HepG2 (cell line): Measurements from ENCODE around the gene TNS1. TPM values are rescaled to one million over a fixed set of nuclear protein-coding genes. Genes with fewer than 3 reads are reported as not detected.

Experiments
- ATAC-seq: fragments of 200-7000 bp; cut with Tn5 transposase; 3 replicates; pipeline ENCODE4 v1.9.1; 2020; ENCODE audit warnings: mild to moderate bottlenecking, moderate library complexity
- BruUV-seq: library from RNA; stranded (reverse); fragments of 400-500 nt; replicated peaks from 2 replicates; lab custom pipeline; 2021; lab: Mats Ljungman, UMichigan
- CTCF ChIA-PET: fragments of 300-600 bp; formaldehyde crosslinking; extraction: SDS; loops from one replicate; lab custom pipeline; 2021; ENCODE audit warnings: low total read pairs, inconsistent platforms, low intra/inter-chr PET ratio; lab: Yijun Ruan, JAX
- POLR2A ChIA-PET: fragments of 350-600 bp; sonication (Branson Sonifier 250); formaldehyde crosslinking; loops from one replicate; lab custom pipeline; 2020; ENCODE audit warnings: antibody characterized with exemption, inconsistent platforms; lab: Yijun Ruan, JAX
- DNase-seq: peaks from one replicate; pipeline ENCODE4 v3.0.0-alpha.2; 2015; ENCODE audit warnings: low spot score
- FAIRE-seq: peaks from 3 replicates; lab custom pipeline; 2011; peaks lifted over from hg19 to GRCh38; lab: Jason Lieb, UNC
- H2AFZ ChIP-seq: one replicate; pipeline ENCODE4 v1.6.1; 2011; ENCODE audit warnings: low read length, inconsistent platforms
- H3K27ac ChIP-seq: fragments of 300-600 bp; 3 replicates; pipeline ENCODE4 v1.8.0; 2011; ENCODE audit warnings: mixed run types, mild to moderate bottlenecking, mixed read lengths, low read length, inconsistent platforms; ENCODE audit not compliant: insufficient read depth; ENCODE audit errors: extremely low read length
- H3K27me3 ChIP-seq, 2 experiments: fragments of 200-600 bp in 1 of 2; 2 replicates in 1 of 2; 3 replicates in 1 of 2; pipeline versions ENCODE4 v1.6.0 to v1.8.0; 2011; ENCODE audit warnings: low read length in 2 of 2, mild to moderate bottlenecking in 2 of 2, moderate library complexity in 2 of 2, inconsistent platforms in 1 of 2; ENCODE audit not compliant: insufficient read depth in 2 of 2, control insufficient read depth in 1 of 2
- H3K36me3 ChIP-seq, 2 experiments: fragments of 200-600 bp in 1 of 2; replicated peaks in 1 of 2; 2 replicates in 1 of 2; 3 replicates in 1 of 2; pipeline versions ENCODE4 v1.5.1 to v1.8.0; 2011; ENCODE audit warnings: low read length in 2 of 2, inconsistent platforms in 1 of 2; ENCODE audit not compliant: insufficient read depth in 2 of 2, control insufficient read depth in 1 of 2
- H3K4me1 ChIP-seq: 2 replicates; pipeline ENCODE4 v1.5.1; 2012; ENCODE audit warnings: low read length, inconsistent platforms; ENCODE audit not compliant: insufficient read depth
- H3K4me2 ChIP-seq: 2 replicates; pipeline ENCODE4 v1.6.0; 2011; ENCODE audit warnings: low read depth, low read length, inconsistent platforms
- H3K4me3 ChIP-seq, 3 experiments: fragments of 200-600 bp in 1 of 3; sonication (generic), shearing (Covaris generic) in 1 of 3; replicated peaks in 1 of 3; 2 replicates each; pipeline ENCODE4 v1.5.1; 2011 to 2016; ENCODE audit warnings: low read length in 3 of 3, inconsistent platforms in 2 of 3, low read depth in 2 of 3, mild to moderate bottlenecking in 2 of 3, control low read depth in 1 of 3, mixed read lengths in 1 of 3; ENCODE audit not compliant: insufficient read depth in 1 of 3
- H3K79me2 ChIP-seq: one replicate; pipeline ENCODE4 v1.6.1; 2011; ENCODE audit warnings: low read length, inconsistent platforms; ENCODE audit not compliant: insufficient read depth
- H3K9ac ChIP-seq: 2 replicates; pipeline ENCODE4 v1.6.0; 2011; ENCODE audit warnings: mild to moderate bottlenecking, low read depth, low read length, inconsistent platforms; ENCODE audit not compliant: insufficient read depth
- H3K9me3 ChIP-seq: 2 replicates; pipeline ENCODE4 v1.5.1; 2012; ENCODE audit warnings: mild to moderate bottlenecking, low read length
- H4K20me1 ChIP-seq: 2 replicates; pipeline ENCODE4 v1.6.0; 2011; ENCODE audit warnings: inconsistent platforms, mild to moderate bottlenecking, low read length, moderate library complexity; ENCODE audit not compliant: insufficient read depth
- ATF4 ChIP-seq, 2 experiments: fragments of 450-650 bp in 1 of 2; sonication (generic) in 1 of 2; formaldehyde crosslinking; IDR thresholded peaks; 2 replicates each; pipeline versions ENCODE4 v1.5.0 to v1.8.0; 2020 to 2022; ENCODE audit warnings: mild to moderate bottlenecking in 1 of 2, missing genetic modification reagents in 1 of 2
- ATRX ChIP-seq: sonication (generic); formaldehyde crosslinking; IDR thresholded peaks from 2 replicates; pipeline ENCODE4 v1.4.0; 2020; ENCODE audit warnings: missing genetic modification reagents, borderline replicate concordance
- DZIP1 ChIP-seq: sonication (generic); formaldehyde crosslinking; IDR thresholded peaks from 2 replicates; pipeline ENCODE4 v1.5.0; 2020; ENCODE audit warnings: mild to moderate bottlenecking, missing genetic modification reagents
- ERF ChIP-seq: IDR thresholded peaks from 2 replicates; pipeline ENCODE4 v1.6.1; 2018; ENCODE audit warnings: missing biosample characterization, missing genetic modification reagents
- FOSL2 ChIP-seq: sonication (generic); formaldehyde crosslinking; IDR thresholded peaks from 2 replicates; pipeline ENCODE4 v1.4.0; 2020; ENCODE audit warnings: missing genetic modification reagents
- HNF4G ChIP-seq, 2 experiments: sonication (generic) in 1 of 2; formaldehyde crosslinking in 1 of 2; IDR thresholded peaks; 2 replicates each; pipeline versions ENCODE4 v1.4.0 to v1.6.1; 2011 to 2020; ENCODE audit warnings: borderline replicate concordance in 2 of 2, low read depth in 2 of 2, mild to moderate bottlenecking in 2 of 2, low read length in 1 of 2, missing genetic modification reagents in 1 of 2, moderate library complexity in 1 of 2
- RBM22 ChIP-seq: fragments of 200-400 bp; formaldehyde crosslinking; optimal IDR thresholded peaks from 2 replicates; pipeline ENCODE3; 2017; ENCODE audit warnings: mild to moderate bottlenecking, low read length, moderate library complexity
- ZNF251 ChIP-seq: sonication (generic); formaldehyde crosslinking; IDR thresholded peaks from 2 replicates; pipeline ENCODE4 v1.9.0; 2021; ENCODE audit warnings: mild to moderate bottlenecking, missing genetic modification reagents
- ZNF264 ChIP-seq: sonication (generic); formaldehyde crosslinking; IDR thresholded peaks from 2 replicates; pipeline ENCODE4 v1.4.0; 2020; ENCODE audit warnings: missing genetic modification reagents
- ZNF83 ChIP-seq: sonication (generic); formaldehyde crosslinking; IDR thresholded peaks from 2 replicates; pipeline ENCODE4 v1.4.0; 2020; ENCODE audit warnings: missing genetic modification reagents, mild to moderate bottlenecking, borderline replicate concordance
- WGBS: methylation state at CpG from one replicate; pipeline ENCODE4 v1.1.6; 2017; ENCODE audit warnings: low lambda C conversion rate; 5-methylcytosine and 5-hydroxymethylcytosine counted together
- in situ Hi-C: cut with HindIII; loops from 2 replicates; pipeline ENCODE4 v1.10.0; 2017; ENCODE audit warnings: low pct_unique_long_range_greater_than_20kb; ENCODE audit not compliant: extremely low pct_ligation_motif_present
- intact Hi-C: fragments of 100-400 bp; cut with micrococcal nuclease; formaldehyde crosslinking; loops from one replicate; pipeline ENCODE4 v1.10.0; 2022; ENCODE audit not compliant: unreplicated experiment
- polyA plus RNA-seq, 8 experiments: library from polyadenylated mRNA; depleted of rRNA in 3 of 8; stranded (reverse) in 7 of 8; unstranded in 1 of 8; fragments of >200 nt; fragmentation: Illumina TruSeq in 4 of 8; extraction: Trizol in 4 of 8; gene quantifications; 2 replicates each; pipeline versions ENCODE4 v1.2.1 to v1.2.3, GENCODE V29; 2011 to 2016; ENCODE audit warnings: low read depth in 4 of 8, missing spikeins in 1 of 8, mixed read lengths in 1 of 8; ENCODE audit not compliant: insufficient read depth in 1 of 8
- total RNA-seq, 5 experiments: library from RNA; depleted of rRNA; stranded (reverse); fragments of >200 nt; fragmentation: Illumina TruSeq; extraction: Trizol; gene quantifications; 2 replicates each; pipeline ENCODE4 v1.2.3, GENCODE V29; 2016; ENCODE audit warnings: low read depth in 1 of 5
- TF ChIP-seq, protein P1 (sequence below): IDR thresholded peaks from 2 replicates; pipeline ENCODE4 v1.6.1; 2016; ENCODE audit warnings: low read depth, missing genetic modification reagents, missing compliant biosample characterization
- TF ChIP-seq, protein P2 (sequence below): sonication (generic); formaldehyde crosslinking; IDR thresholded peaks from 2 replicates; pipeline ENCODE4 v1.4.0; 2020; ENCODE audit warnings: mild to moderate bottlenecking, missing genetic modification reagents

TNS1 gene
- total and polyA plus RNA-seq, 2 of the 13 experiments (the other 11 are each of a cell fraction or from before 2014, with no cell fraction given) = 1.9 to 118 TPM

DNA sequence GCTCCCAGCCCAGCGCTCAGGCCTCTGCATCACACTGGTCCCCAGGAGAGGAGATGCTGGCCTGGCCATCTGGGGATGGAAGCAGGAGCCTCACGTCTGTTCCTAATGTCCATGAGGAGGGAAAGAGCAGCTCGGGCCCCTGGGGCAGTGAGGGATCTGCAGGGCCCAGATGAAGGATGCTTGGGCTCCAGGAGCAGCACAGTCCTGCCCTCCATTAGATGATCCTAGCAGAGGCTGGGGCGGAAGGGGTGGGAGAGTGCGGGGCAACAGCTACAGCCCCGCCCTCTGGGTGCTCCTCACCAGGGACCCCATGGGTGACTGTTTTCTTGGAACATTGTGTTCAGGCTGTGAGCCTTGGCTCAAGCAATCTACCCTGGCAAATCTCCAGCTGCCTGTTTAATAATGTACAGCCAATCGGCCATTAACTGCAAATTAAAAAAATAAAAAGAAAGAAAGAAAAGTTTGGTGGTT, 49.7 kb downstream of the TNS1 start:
- ATAC-seq = no peak
- Histone ChIP-seq H3K79me2 (no peaks in the 10 kb centered on the region), H3K36me3 (no peaks in the 10 kb centered on the region), H3K4me1 (peaks cover 16% of the 10 kb centered on the region), H4K20me1 (no peaks in the 10 kb centered on the region), H3K27ac (no peak overlapping the region), H3K4me3 (no peak overlapping the region), H3K27me3 (peaks cover 6 to 78% of the 10 kb centered on the region in 2 experiments; a peak in 4 of 5 replicates), H3K4me2 (no peak overlapping the region), H3K9ac (no peak overlapping the region), H3K9me3 (no peaks in the 10 kb centered on the region), H2AFZ (no peak overlapping the region)
- ChIA-PET POLR2A (no interaction called here), CTCF (no interaction called here)
- BruUV-seq = no TSS peak
- in situ Hi-C loops = no loop called here
- 32% methylated on average over 7 of the region's 7 CpGs for WGBS
- intact Hi-C loops = no loop called here
- FAIRE-seq = no peak
- DNase-seq = no peak
- TF ChIP-seq RBM22 (no peak), FOSL2 (CRISPR knock-in tag) (no peak), DZIP1 (no peak), HNF4G (IDR thresholded peaks at IDR 0.05; ENCODE audit: borderline replicate concordance, low read depth, low read length) (no peak), HNF4G (CRISPR knock-in tag; IDR thresholded peaks at IDR 0.05; ENCODE audit: borderline replicate concordance, low read depth) (no peak), ZNF251 (CRISPR knock-in tag) (no peak), ZNF83 (CRISPR knock-in tag) (no peak), ZNF264 (CRISPR knock-in tag) (no peak), ERF (CRISPR knock-in tag) (no peak), ATRX (CRISPR knock-in tag) (no peak), ATF4 (CRISPR knock-in tag; IDR thresholded peaks at IDR 0.05) (no peak)
- TF ChIP-seq, protein P1, sequence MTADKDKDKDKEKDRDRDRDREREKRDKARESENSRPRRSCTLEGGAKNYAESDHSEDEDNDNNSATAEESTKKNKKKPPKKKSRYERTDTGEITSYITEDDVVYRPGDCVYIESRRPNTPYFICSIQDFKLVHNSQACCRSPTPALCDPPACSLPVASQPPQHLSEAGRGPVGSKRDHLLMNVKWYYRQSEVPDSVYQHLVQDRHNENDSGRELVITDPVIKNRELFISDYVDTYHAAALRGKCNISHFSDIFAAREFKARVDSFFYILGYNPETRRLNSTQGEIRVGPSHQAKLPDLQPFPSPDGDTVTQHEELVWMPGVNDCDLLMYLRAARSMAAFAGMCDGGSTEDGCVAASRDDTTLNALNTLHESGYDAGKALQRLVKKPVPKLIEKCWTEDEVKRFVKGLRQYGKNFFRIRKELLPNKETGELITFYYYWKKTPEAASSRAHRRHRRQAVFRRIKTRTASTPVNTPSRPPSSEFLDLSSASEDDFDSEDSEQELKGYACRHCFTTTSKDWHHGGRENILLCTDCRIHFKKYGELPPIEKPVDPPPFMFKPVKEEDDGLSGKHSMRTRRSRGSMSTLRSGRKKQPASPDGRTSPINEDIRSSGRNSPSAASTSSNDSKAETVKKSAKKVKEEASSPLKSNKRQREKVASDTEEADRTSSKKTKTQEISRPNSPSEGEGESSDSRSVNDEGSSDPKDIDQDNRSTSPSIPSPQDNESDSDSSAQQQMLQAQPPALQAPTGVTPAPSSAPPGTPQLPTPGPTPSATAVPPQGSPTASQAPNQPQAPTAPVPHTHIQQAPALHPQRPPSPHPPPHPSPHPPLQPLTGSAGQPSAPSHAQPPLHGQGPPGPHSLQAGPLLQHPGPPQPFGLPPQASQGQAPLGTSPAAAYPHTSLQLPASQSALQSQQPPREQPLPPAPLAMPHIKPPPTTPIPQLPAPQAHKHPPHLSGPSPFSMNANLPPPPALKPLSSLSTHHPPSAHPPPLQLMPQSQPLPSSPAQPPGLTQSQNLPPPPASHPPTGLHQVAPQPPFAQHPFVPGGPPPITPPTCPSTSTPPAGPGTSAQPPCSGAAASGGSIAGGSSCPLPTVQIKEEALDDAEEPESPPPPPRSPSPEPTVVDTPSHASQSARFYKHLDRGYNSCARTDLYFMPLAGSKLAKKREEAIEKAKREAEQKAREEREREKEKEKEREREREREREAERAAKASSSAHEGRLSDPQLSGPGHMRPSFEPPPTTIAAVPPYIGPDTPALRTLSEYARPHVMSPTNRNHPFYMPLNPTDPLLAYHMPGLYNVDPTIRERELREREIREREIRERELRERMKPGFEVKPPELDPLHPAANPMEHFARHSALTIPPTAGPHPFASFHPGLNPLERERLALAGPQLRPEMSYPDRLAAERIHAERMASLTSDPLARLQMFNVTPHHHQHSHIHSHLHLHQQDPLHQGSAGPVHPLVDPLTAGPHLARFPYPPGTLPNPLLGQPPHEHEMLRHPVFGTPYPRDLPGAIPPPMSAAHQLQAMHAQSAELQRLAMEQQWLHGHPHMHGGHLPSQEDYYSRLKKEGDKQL (CRISPR knock-in tag) = no peak
- TF ChIP-seq, protein P2, sequence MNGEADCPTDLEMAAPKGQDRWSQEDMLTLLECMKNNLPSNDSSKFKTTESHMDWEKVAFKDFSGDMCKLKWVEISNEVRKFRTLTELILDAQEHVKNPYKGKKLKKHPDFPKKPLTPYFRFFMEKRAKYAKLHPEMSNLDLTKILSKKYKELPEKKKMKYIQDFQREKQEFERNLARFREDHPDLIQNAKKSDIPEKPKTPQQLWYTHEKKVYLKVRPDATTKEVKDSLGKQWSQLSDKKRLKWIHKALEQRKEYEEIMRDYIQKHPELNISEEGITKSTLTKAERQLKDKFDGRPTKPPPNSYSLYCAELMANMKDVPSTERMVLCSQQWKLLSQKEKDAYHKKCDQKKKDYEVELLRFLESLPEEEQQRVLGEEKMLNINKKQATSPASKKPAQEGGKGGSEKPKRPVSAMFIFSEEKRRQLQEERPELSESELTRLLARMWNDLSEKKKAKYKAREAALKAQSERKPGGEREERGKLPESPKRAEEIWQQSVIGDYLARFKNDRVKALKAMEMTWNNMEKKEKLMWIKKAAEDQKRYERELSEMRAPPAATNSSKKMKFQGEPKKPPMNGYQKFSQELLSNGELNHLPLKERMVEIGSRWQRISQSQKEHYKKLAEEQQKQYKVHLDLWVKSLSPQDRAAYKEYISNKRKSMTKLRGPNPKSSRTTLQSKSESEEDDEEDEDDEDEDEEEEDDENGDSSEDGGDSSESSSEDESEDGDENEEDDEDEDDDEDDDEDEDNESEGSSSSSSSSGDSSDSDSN = no peak
